Measurements from ENCODE around the gene ACAP2.

The ACAP2 gene

GRCh38 chr3:195254454-195255175, 188.2 kb downstream of the ACAP2 start:
- H3K36me3 Mint-ChIP-seq (ENCODE audit: insufficient read depth), result no peaks in the 10 kb centered on the region
- ATAC-seq (replicated peaks) (no peak), DNase-seq (no peak)
- H3K27ac Mint-ChIP-seq, result no peak overlapping the region
- peaks cover 16 to 18% of the 10 kb centered on the region in 2 donors for H3K4me1 Mint-ChIP-seq (ENCODE audit: low read depth in 2 of 2)
- H3K9me3 Mint-ChIP-seq, result no peaks in the 10 kb centered on the region
- no peak overlapping the region for H3K4me3 Mint-ChIP-seq
- H3K27me3 Mint-ChIP-seq, result no peaks in the 10 kb centered on the region

- Mint-ChIP-seq H3K27me3 (no peaks in the 10 kb centered on the region), H3K9me3 (no peaks in the 10 kb centered on the region), H3K4me3 (no peak overlapping the region), H3K27ac (no peak overlapping the region), H3K4me1 (ENCODE audit: low read depth in 2 of 2) (peaks cover 16 to 18% of the 10 kb centered on the region in 2 donors), H3K36me3 (ENCODE audit: insufficient read depth) (no peaks in the 10 kb centered on the region)
- ATAC-seq (replicated peaks) (no peak), DNase-seq (no peak)
Measured at GRCh38 chr3:195253923-195254432, 188.8 kb downstream of the ACAP2 start.

DNA sequence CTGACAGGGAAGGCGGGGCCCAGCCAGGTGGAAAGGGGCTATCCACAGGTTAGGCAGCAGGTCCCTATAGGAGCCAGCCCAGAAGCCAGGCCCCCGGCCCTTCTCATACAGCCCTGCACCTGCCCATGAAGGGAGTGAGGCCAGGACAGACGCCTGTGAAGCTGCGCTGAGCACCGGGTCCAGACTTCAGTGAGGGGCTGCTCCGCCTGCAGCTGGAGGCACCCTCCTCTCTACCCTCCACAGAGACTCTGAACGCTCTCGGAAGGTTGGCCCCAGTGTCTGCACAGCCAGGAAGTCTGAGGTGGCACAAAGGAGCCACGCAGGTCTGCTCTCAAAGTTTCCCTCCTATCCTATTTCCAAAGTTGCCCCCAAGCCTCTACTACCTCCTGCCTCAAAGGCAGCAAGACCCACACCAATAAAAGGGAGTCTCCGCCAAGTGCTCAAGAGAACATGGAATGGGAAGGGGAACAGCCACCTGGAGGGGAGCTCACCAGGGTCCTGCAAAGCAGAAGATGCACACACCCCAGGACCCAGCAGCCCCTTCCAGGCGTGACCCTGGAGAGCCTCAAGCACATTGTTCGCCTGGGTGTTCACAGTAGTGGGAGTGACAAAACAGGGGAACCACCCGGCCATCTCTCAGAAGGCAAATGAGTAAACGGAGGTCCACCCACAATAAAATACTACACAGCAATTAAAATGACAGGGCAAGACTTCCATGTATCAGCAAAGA, 191.3 kb downstream of the ACAP2 start:
- ATAC-seq (replicated peaks) (no peak), DNase-seq (no peak)
- H3K4me1 Mint-ChIP-seq (ENCODE audit: low read depth in 2 of 2), result peaks cover 19 to 22% of the 10 kb centered on the region in 2 donors
- no peak overlapping the region for H3K4me3 Mint-ChIP-seq
- H3K27me3 Mint-ChIP-seq, result no peaks in the 10 kb centered on the region
- H3K27ac Mint-ChIP-seq, result no peak overlapping the region
- H3K36me3 Mint-ChIP-seq (ENCODE audit: insufficient read depth), result no peaks in the 10 kb centered on the region
- H3K9me3 Mint-ChIP-seq, result no peaks in the 10 kb centered on the region

DNA sequence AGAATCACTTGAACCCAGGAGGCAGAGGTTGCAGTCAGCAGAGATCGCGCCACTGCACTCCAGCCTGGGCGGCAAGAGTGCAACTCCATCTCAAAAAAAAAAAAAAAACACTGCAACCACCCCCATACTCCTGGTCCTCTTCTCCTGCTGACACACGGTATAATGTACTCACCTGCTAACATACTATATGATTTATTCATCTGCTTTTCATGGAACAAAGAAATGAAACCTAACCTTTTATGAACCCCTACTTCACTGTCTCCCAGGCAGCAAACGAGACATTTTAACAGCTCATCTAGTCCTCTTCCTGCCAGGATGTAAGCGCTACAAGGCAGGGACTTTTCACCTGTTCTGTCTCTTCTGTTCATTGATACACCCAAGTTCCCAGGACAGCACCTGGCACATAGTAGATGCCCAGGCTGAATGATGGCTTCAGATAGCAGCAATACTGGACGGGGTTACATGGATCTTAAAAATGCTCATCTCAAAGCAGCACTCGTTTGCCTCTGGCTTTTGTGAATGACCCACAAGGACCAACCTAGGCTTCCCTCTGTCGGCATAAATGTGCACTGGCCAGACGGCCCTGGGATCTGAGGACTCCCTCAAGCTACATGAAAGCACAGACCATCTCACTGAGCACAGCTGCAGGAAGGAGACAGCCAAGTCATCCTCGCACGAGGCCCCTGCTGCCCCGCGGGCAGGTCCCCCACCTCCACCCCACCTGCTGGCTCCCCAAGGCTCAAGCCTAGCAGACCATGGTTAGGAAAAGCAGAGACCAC, 192.2 kb downstream of the ACAP2 start:
- no peaks in the 10 kb centered on the region for H3K27me3 Mint-ChIP-seq
- H3K4me3 Mint-ChIP-seq, result no peak overlapping the region
- no peak for ATAC-seq (replicated peaks)
- H3K9me3 Mint-ChIP-seq, result no peaks in the 10 kb centered on the region
- DNase-seq, result no peak
- H3K4me1 Mint-ChIP-seq (ENCODE audit: low read depth in 2 of 2), result peaks cover 19 to 22% of the 10 kb centered on the region in 2 donors
- H3K27ac Mint-ChIP-seq, result no peak overlapping the region
- no peaks in the 10 kb centered on the region for H3K36me3 Mint-ChIP-seq (ENCODE audit: insufficient read depth)

DNA sequence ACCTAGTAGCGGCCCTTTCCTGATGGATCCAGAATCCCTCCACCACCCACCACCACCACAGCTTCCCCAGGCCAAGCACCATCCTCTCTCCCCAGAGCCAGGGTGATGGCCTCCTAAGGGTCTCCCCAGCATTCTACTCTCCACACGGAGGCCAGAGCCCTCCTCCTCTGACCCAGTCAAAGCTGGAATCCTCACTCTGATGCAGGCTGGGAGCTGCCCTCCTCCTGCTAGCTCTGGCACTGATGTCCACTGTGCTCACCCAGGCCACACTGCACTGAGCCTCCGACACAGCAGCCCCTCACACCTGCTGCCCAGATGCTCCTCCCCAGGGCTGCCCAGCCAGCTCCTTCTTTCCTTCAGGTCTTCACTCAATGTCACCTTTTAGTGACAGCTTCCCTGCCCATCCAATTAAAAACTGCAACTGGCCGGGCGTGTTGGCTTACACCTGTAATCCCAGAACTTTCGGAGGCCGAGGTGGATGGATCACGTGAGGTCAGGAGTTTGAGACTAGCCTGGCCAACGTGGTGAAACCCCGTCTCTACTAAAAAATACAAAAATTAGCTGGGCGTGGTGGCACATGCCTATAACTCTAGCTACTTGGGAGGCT, 192.9 kb downstream of the ACAP2 start:
- H3K4me1 Mint-ChIP-seq (ENCODE audit: low read depth in 2 of 2), result peaks cover 18 to 22% of the 10 kb centered on the region in 2 donors
- DNase-seq, result no peak
- H3K27ac Mint-ChIP-seq, result peak overlapping the region in 1 of 2 donors; percentile 82
- H3K9me3 Mint-ChIP-seq, result no peaks in the 10 kb centered on the region
- H3K4me3 Mint-ChIP-seq, result no peak overlapping the region
- no peaks in the 10 kb centered on the region for H3K36me3 Mint-ChIP-seq (ENCODE audit: insufficient read depth)
- ATAC-seq (replicated peaks), result no peak
- no peaks in the 10 kb centered on the region for H3K27me3 Mint-ChIP-seq

DNA sequence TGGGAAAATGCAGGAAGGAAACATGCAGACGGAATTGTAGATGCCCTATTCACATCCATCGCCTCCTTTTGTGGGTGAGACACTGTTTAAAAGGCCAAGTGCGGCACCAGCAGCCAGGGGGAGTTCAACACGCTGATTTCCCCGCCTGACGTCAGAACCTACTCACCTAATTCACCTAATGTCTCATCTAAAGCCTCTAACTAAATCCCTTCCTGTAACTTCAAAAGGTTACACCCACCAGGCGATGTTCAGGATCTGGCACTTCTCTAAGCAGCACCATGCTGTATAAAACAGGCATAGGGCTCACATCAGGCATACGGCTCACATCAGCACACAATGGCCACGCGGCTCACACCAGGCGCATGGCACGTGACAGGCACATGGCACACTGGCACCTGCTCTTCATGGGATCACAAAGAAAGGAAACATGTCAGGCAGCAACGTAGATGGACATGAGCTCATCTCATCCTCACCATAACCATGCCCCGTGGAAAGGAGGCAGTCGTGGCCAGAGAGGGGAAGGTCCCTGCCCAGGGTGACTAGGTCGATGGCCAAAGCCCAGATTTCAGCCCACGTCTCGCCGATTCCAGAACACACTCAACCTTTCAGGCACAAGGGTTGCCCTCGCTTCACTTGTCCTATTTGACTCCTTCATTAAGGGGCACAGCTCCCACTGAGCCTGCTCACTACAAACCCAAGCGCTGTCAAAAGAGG, 193.6 kb downstream of the ACAP2 start:
- DNase-seq, result no peak
- Mint-ChIP-seq H3K27ac (peak overlapping the region in 1 of 2 donors; percentile 82), H3K36me3 (ENCODE audit: insufficient read depth) (no peaks in the 10 kb centered on the region), H3K27me3 (no peaks in the 10 kb centered on the region), H3K9me3 (no peaks in the 10 kb centered on the region), H3K4me3 (no peak overlapping the region), H3K4me1 (ENCODE audit: low read depth in 2 of 2) (peaks cover 14 to 22% of the 10 kb centered on the region in 2 donors)
- ATAC-seq (replicated peaks), result no peak

DNA sequence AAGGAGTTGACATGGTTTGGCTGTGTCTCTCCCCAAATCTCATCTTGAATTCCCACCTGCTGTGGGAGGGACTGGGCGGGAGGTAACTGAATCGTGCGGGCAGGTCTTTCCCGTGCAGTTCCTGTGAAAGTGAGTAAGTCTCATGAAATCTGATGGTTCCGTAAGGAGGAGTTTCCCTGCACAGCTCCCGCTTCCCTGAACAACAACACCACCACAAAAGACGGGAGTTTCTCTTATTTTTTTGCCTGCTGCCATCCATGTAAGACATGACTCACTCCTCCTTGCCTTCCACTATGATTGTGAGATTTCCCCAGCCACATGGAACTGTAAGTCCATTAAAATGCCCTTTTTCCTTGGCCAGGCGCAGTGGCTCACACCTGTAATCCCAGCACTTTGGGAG, 194.5 kb downstream of the ACAP2 start:
- Mint-ChIP-seq H3K4me3 (no peak overlapping the region), H3K36me3 (ENCODE audit: insufficient read depth) (no peaks in the 10 kb centered on the region), H3K4me1 (ENCODE audit: low read depth in 2 of 2) (peaks cover 14 to 20% of the 10 kb centered on the region in 2 donors), H3K27ac (no peak overlapping the region), H3K9me3 (no peaks in the 10 kb centered on the region), H3K27me3 (no peaks in the 10 kb centered on the region)
- no peak for ATAC-seq (replicated peaks)
- DNase-seq, result no peak

DNA sequence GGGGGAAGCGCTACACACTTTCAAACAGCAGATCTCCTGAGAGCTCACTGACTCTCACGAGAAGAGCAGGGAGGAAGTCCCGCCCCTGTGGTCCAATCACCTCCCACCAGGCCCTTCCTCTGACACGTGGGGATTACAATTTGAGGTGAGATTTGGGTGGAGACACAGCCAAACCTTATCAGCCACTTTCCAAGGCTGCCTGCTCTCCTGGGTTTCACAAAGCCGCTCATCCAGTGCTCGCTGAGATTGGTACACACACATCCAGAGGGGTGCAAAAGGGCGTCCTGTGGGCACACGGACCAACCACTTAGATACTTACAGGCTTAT, 195.0 kb downstream of the ACAP2 start:
- no peak for ATAC-seq (replicated peaks)
- no peak for DNase-seq
- Mint-ChIP-seq H3K27ac (no peak overlapping the region), H3K9me3 (no peaks in the 10 kb centered on the region), H3K36me3 (ENCODE audit: insufficient read depth) (no peaks in the 10 kb centered on the region), H3K4me3 (no peak overlapping the region), H3K4me1 (ENCODE audit: low read depth in 2 of 2) (peaks cover 14 to 16% of the 10 kb centered on the region in 2 donors), H3K27me3 (no peaks in the 10 kb centered on the region)

DNA sequence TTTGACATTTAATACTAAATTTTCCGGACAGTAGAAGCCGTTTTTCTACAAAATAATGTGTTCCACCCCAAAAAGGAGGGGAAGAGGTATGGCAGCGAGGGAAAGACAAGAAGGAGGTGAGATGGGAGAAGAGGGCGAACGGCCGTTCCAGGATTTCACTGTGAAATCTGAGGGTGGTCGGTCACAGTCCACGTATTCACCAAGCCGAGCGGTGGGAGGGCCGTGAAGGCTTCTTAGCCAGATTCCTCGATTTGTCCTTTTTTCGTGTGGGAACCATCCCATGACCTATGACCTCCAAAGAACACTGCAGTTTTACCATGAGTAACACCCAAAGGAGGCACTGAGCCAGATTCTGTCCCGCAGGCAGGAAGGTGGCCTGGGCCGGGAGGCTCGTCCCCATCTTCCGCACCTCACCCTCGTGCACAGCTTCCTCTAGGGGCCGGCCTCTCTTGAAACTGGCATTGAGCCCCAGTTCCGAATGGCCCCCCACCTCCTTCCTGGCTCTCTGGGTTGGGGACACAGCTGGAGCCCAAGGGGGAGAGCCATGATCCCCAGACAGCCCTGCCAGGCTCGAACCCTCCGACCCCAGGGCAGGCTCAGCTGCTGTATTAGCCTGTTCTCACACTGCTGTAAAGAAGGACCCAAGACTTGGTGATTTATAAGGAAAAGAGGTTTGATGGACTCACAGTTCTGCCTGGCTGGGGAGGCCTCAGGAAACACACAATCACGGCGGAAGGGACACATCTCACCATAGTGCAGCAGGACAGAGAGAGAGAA, 195.5 kb downstream of the ACAP2 start:
- no peaks in the 10 kb centered on the region for H3K9me3 Mint-ChIP-seq
- no peaks in the 10 kb centered on the region for H3K27me3 Mint-ChIP-seq
- H3K4me1 Mint-ChIP-seq (ENCODE audit: low read depth in 2 of 2), result peaks cover 13 to 14% of the 10 kb centered on the region in 2 donors
- no peak overlapping the region for H3K27ac Mint-ChIP-seq
- ATAC-seq (replicated peaks) (no peak), DNase-seq (no peak)
- H3K36me3 Mint-ChIP-seq (ENCODE audit: insufficient read depth), result no peaks in the 10 kb centered on the region
- H3K4me3 Mint-ChIP-seq, result no peak overlapping the region

- no peak for ATAC-seq (replicated peaks)
- peak overlapping the region in 1 of 2 donors; percentile 79 for H3K27ac Mint-ChIP-seq
Measured at GRCh38 chr3:195246581-195246995, 196.2 kb downstream of the ACAP2 start.

GRCh38 chr3:195245531-195245951, 197.3 kb downstream of the ACAP2 start:
- no peak for DNase-seq
- no peak for ATAC-seq (replicated peaks)
- no peak overlapping the region for H3K4me3 Mint-ChIP-seq
- no peaks in the 10 kb centered on the region for H3K36me3 Mint-ChIP-seq (ENCODE audit: insufficient read depth)
- no peaks in the 10 kb centered on the region for H3K9me3 Mint-ChIP-seq
- H3K27ac Mint-ChIP-seq, result no peak overlapping the region
- H3K4me1 Mint-ChIP-seq (ENCODE audit: low read depth in 2 of 2), result peaks cover 12 to 15% of the 10 kb centered on the region in 2 donors
- H3K27me3 Mint-ChIP-seq, result no peaks in the 10 kb centered on the region

More at GRCh38 chr3:195246581-195246995, 196.2 kb downstream of the ACAP2 start:
- H3K9me3 Mint-ChIP-seq, result no peaks in the 10 kb centered on the region
- no peaks in the 10 kb centered on the region for H3K27me3 Mint-ChIP-seq
- H3K4me1 Mint-ChIP-seq (ENCODE audit: low read depth in 2 of 2), result peaks cover 14 to 15% of the 10 kb centered on the region in 2 donors
- DNase-seq, result no peak
- no peak overlapping the region for H3K4me3 Mint-ChIP-seq
- H3K36me3 Mint-ChIP-seq (ENCODE audit: insufficient read depth), result no peaks in the 10 kb centered on the region

Data from effector memory CD8-positive, alpha-beta T cell (primary cell).